Measurements from ENCODE around the gene EBP. TPM values are rescaled to one million over a fixed set of nuclear protein-coding genes. Genes with fewer than 3 reads are reported as not detected.

The EBP gene
- total and polyA plus RNA-seq, 2 of the 8 experiments (the other 6 are each of a cell fraction or from before 2014, with no cell fraction given), result 143 to 286 TPM

DNA sequence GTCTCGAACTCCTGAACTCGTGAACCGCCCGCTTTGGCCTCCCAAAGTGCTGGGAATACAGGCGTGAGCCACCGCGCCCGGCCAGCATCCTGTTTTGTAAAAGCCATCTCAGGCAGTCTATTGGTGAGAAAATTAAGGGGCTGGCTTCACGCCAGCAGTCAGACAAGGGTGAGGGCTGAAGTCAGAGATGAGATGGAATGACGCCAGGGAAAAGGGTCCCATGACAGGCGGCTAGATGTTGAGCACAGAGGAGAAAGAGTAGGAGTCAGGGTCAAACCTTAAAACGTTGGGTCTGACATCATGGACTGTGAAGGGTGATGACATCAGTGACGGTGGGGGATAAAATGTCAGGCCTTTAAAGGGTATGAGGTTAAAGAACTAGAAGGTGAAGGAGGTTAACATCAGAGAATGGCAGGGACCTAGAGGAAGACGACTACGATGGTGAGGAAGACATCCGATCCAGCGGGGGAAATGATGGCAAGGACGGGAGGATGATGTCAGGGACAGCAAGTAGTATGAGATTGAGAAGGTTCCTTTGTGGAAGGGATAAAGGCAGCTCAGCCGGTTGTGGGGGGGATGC, 52.2 kb downstream of the EBP start:
- H4K20me1 ChIP-seq (replicated peaks in 1 of 2; ENCODE audit: control insufficient read depth in 1 of 2, insufficient read depth in 2 of 2, low read length in 2 of 2), result no peaks in the 10 kb centered on the region
- H2BK120ac ChIP-seq (replicated peaks; ENCODE audit: low read depth, low read length), result no peak overlapping the region
- H3K9ac ChIP-seq (replicated peaks in 1 of 4; ENCODE audit: extremely low read depth in 1 of 4, low read depth in 3 of 4, low read length in 3 of 4), result peak overlapping the region in 3 of 4 experiments; percentile 16 to 99 (median 77); a peak in 4 of 7 replicates
- H3K4me1 ChIP-seq (replicated peaks in 1 of 4; ENCODE audit: control insufficient read depth in 3 of 4, insufficient read depth in 4 of 4, low read length in 3 of 4), result peaks cover 0 to 5% (median 0%) of the 10 kb centered on the region in 4 experiments; a peak in 5 of 7 replicates
- peak overlapping the region; percentile 86 for H4K5ac ChIP-seq (ENCODE audit: insufficient read length, low read depth, low read length)
- peak overlapping the region; percentile 79; the same call in 1 of the 2 replicates for H3K27ac ChIP-seq (ENCODE audit: low read depth, low read length)
- H3K79me1 ChIP-seq (ENCODE audit: low read depth, low read length), result peaks cover 7% of the 10 kb centered on the region
- H2AFZ ChIP-seq (ENCODE audit: low read length), result peak overlapping the region; percentile 81; the same call in 1 of the 2 replicates
- no peak for FAIRE-seq
- POLR2A ChIA-PET (ENCODE audit: partially characterized antibody), result interaction anchor here (0.7 to 2.9 kb wide), 22 partner anchors 9 to 138 kb away, joined by 3 to 22 read pairs (median 4); partner anchors contain the start of genes EBP, TBC1D25 and WDR13
- H3K36me3 ChIP-seq (ENCODE audit: control insufficient read depth in 2 of 4, insufficient read depth in 4 of 4, low read length in 3 of 4), result peaks cover 16 to 38% (median 26%) of the 10 kb centered on the region in 4 experiments
- no peaks in the 10 kb centered on the region for H3K9me3 ChIP-seq (ENCODE audit: insufficient read depth in 2 of 2, low read depth in 1 of 2, low read length in 1 of 2)
- peak overlapping the region; percentile 72 to 80 for H3K4me2 ChIP-seq (ENCODE audit: insufficient read depth in 1 of 2, low read depth in 2 of 2, low read length in 2 of 2)
- no peak for DNase-seq (ENCODE audit: low read depth in 1 of 2, low spot score in 2 of 2)
- no peak overlapping the region for H2BK15ac ChIP-seq (ENCODE audit: low read length)
- H3K56ac ChIP-seq (replicated peaks; ENCODE audit: insufficient read length, low read depth, low read length), result no peak overlapping the region
- 26% methylated on average over 11 of the region's 19 CpGs; no CpG with 5 or more reads in 1 of the 2 experiments for WGBS, 2 experiments (ENCODE audit: extremely low coverage in 1 of 2, insufficient coverage in 1 of 2, insufficient read length in 1 of 2, insufficient replicate concordance in 2 of 2, low coverage in 1 of 2, low lambda C conversion rate in 2 of 2, missing lambda C conversion rate in 1 of 2)
- H3K4ac ChIP-seq (replicated peaks; ENCODE audit: insufficient read length, low read depth, low read length), result no peak overlapping the region
- H3K79me2 ChIP-seq (ENCODE audit: control insufficient read depth in 1 of 2, insufficient read depth in 2 of 2, low read length in 2 of 2), result peaks cover 0 to 17% of the 10 kb centered on the region in 2 experiments; a peak in 2 of 4 replicates
- H4K8ac ChIP-seq (ENCODE audit: extremely low read depth, insufficient read depth, low read length), result no peak overlapping the region; the same call in 1 of the 2 replicates
- H3K27me3 ChIP-seq (replicated peaks in 1 of 4; ENCODE audit: control insufficient read depth in 3 of 4, extremely low read depth in 1 of 4, insufficient read depth in 3 of 4, low read length in 3 of 4), result no peaks in the 10 kb centered on the region
- no peak overlapping the region for H2BK12ac ChIP-seq (ENCODE audit: low read depth, low read length)
- H2AK5ac ChIP-seq (ENCODE audit: low read depth, low read length), result no peak overlapping the region
- H4K91ac ChIP-seq (replicated peaks; ENCODE audit: insufficient read length, low read length), result no peak overlapping the region
- no peak overlapping the region for H3K14ac ChIP-seq (ENCODE audit: insufficient read length)
- peaks cover 4% of the 10 kb centered on the region; the same call in 1 of the 2 replicates for H3K23me2 ChIP-seq (ENCODE audit: low read depth, low read length)
- CTCF ChIA-PET (ENCODE audit: partially characterized antibody), result no interaction called here
- H2BK5ac ChIP-seq (ENCODE audit: low read depth, low read length), result no peak overlapping the region; the same call in 1 of the 2 replicates
- H3K18ac ChIP-seq (ENCODE audit: extremely low read depth, low read length), result peak overlapping the region; percentile 38; the same call in 1 of the 2 replicates
- H2BK20ac ChIP-seq (ENCODE audit: low read length), result no peak overlapping the region
- peak overlapping the region; percentile 75 to 96 (median 84); a peak in 7 of 8 replicates for H3K4me3 ChIP-seq (ENCODE audit: extremely low read depth in 1 of 4, insufficient read depth in 2 of 4, low read depth in 3 of 4, low read length in 4 of 4)
- H3K23ac ChIP-seq (ENCODE audit: insufficient read length), result no peak overlapping the region
- TF ChIP-seq SAP30 (IDR thresholded peaks at IDR 0.05; ENCODE audit: insufficient read depth, insufficient replicate concordance, low read length), result peak; percentile 70
- peak; percentile 7; the same call in 1 of the 2 replicates for TF ChIP-seq ATF2 (IDR thresholded peaks at IDR 0.05; ENCODE audit: low read length)
